ENCODE measurements around the gene C10orf90.

DNA sequence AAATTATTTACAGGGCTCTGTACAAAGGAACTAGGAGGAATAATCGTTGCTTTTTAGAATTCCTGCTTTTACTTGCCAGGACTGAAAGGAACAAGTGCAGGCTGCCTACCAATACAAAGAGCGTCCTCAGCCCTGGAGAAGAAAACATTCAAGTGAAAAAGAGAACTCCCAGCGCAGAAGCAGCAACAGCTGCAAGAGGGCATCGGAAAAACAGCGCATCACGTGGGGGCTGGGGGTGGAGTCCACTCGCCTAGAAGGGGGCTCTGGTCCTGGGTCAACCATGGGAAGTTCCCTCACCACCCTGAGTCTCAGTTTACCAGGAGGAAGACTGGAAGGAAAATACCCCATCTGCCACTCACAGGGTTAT, 385 bp upstream of the C10orf90 start:
- TF ChIP-seq POLR2A (IDR thresholded peaks at IDR 0.05), result no peak
- TF ChIP-seq, protein P1, sequence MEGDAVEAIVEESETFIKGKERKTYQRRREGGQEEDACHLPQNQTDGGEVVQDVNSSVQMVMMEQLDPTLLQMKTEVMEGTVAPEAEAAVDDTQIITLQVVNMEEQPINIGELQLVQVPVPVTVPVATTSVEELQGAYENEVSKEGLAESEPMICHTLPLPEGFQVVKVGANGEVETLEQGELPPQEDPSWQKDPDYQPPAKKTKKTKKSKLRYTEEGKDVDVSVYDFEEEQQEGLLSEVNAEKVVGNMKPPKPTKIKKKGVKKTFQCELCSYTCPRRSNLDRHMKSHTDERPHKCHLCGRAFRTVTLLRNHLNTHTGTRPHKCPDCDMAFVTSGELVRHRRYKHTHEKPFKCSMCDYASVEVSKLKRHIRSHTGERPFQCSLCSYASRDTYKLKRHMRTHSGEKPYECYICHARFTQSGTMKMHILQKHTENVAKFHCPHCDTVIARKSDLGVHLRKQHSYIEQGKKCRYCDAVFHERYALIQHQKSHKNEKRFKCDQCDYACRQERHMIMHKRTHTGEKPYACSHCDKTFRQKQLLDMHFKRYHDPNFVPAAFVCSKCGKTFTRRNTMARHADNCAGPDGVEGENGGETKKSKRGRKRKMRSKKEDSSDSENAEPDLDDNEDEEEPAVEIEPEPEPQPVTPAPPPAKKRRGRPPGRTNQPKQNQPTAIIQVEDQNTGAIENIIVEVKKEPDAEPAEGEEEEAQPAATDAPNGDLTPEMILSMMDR (IDR thresholded peaks at IDR 0.05), result no peak
- TF ChIP-seq EP300 (IDR thresholded peaks at IDR 0.05), result no peak

Data from ovary (tissue), 3 donors.